Hepatocyte (in vitro differentiated cells): Measurements from ENCODE around the gene ASTN2. TPM values are rescaled to one million over a fixed set of nuclear protein-coding genes. Genes with fewer than 3 reads are reported as not detected.

ENCODE experiments used
- DNase-seq: peaks from one replicate; pipeline ENCODE4 v3.0.0-alpha.2; 2016; ENCODE audit warnings: low spot score
- H2AFZ ChIP-seq: fragments of 200-600 bp; sonication (generic); 2 replicates; pipeline ENCODE4 v1.6.0; 2016; ENCODE audit warnings: antibody characterized with exemption, mild to moderate bottlenecking
- H3K27ac ChIP-seq: fragments of 200-600 bp; sonication (generic); 2 replicates; pipeline ENCODE4 v1.5.1; 2016; ENCODE audit warnings: mild to moderate bottlenecking
- H3K27me3 ChIP-seq: fragments of 200-600 bp; sonication (generic); 2 replicates; pipeline ENCODE4 v1.6.1; 2016
- H3K36me3 ChIP-seq: fragments of 200-600 bp; sonication (generic); replicated peaks from 2 replicates; pipeline ENCODE4 v1.5.1; 2016; ENCODE audit warnings: low read depth; ENCODE audit not compliant: insufficient read depth
- H3K4me1 ChIP-seq: fragments of 200-600 bp; sonication (generic); 2 replicates; pipeline ENCODE4 v1.5.1; 2016; ENCODE audit warnings: mild to moderate bottlenecking, moderate library complexity; ENCODE audit not compliant: insufficient read depth
- H3K4me2 ChIP-seq: fragments of 200-600 bp; sonication (generic); 2 replicates; pipeline ENCODE4 v1.6.0; 2016
- H3K4me3 ChIP-seq: fragments of 200-600 bp; sonication (generic); 2 replicates; pipeline ENCODE4 v1.5.1; 2016; ENCODE audit warnings: mild to moderate bottlenecking
- H3K79me2 ChIP-seq: fragments of 200-600 bp; sonication (generic); 2 replicates; pipeline ENCODE4 v1.6.0; 2017; ENCODE audit warnings: mild to moderate bottlenecking
- H3K9me2 ChIP-seq: fragments of 200-600 bp; sonication (generic); replicated peaks from 2 replicates; pipeline ENCODE4 v1.6.0; 2017; ENCODE audit warnings: mild to moderate bottlenecking; ENCODE audit not compliant: insufficient read depth
- H3K9me3 ChIP-seq: fragments of 200-600 bp; sonication (generic); 2 replicates; pipeline ENCODE4 v1.5.1; 2016; ENCODE audit warnings: low read depth, mild to moderate bottlenecking
- H4K20me1 ChIP-seq: fragments of 200-600 bp; sonication (generic); 2 replicates; pipeline ENCODE4 v1.6.0; 2016; ENCODE audit warnings: mild to moderate bottlenecking; ENCODE audit not compliant: insufficient read depth, poor library complexity, severe bottlenecking
- CTCF ChIP-seq: fragments of 200-600 bp; sonication (generic); IDR thresholded peaks from 2 replicates; pipeline ENCODE4 v1.5.1; 2016; ENCODE audit warnings: antibody characterized with exemption, mild to moderate bottlenecking; ENCODE audit not compliant: poor library complexity
- EZH2 ChIP-seq: fragments of 200-600 bp; sonication (generic); IDR thresholded peaks from 2 replicates; pipeline ENCODE4 v1.6.1; 2016; ENCODE audit warnings: antibody characterized with exemption, mild to moderate bottlenecking, borderline replicate concordance
- EZH2phosphoT487 ChIP-seq: fragments of 200-600 bp; sonication (generic); IDR thresholded peaks from one replicate; pipeline ENCODE4 v1.6.1; 2018; ENCODE audit warnings: antibody characterized with exemption, mild to moderate bottlenecking, low read depth, moderate library complexity; ENCODE audit not compliant: unreplicated experiment, severe bottlenecking
- WGBS: methylation state at CpG from one replicate; pipeline ENCODE4 v1.1.6; 2016; ENCODE audit warnings: low lambda C conversion rate; ENCODE audit errors: missing lambda C conversion rate; 5-methylcytosine and 5-hydroxymethylcytosine counted together
- polyA plus RNA-seq: library from polyadenylated mRNA; unstranded; fragments of >200 nt; fragmentation: Nextera tagmentation; extraction: Ambion mirVana; gene quantifications from 2 replicates; pipeline ENCODE4 v1.2.1, GENCODE V29; 2016
- total RNA-seq: library from RNA; depleted of rRNA; stranded (reverse); fragments of >200 nt; gene quantifications from 2 replicates; pipeline ENCODE4 v1.2.3, GENCODE V29; 2014

The ASTN2 gene
- total and polyA plus RNA-seq, 2 experiments from 2014 or later: 6.4 to 8.4 TPM

- Histone ChIP-seq H3K27ac (no peak overlapping the region), H3K36me3 (no peaks in the 10 kb centered on the region), H3K4me1 (no peaks in the 10 kb centered on the region), H3K27me3 (no peaks in the 10 kb centered on the region), H3K79me2 (no peaks in the 10 kb centered on the region), H3K4me3 (no peak overlapping the region), H3K4me2 (no peak overlapping the region), H2AFZ (no peak overlapping the region), H3K9me2 (no peaks in the 10 kb centered on the region), H3K9me3 (no peaks in the 10 kb centered on the region), H4K20me1 (no peaks in the 10 kb centered on the region)
- TF ChIP-seq CTCF (no peak), EZH2phosphoT487 (no peak), EZH2 (no peak)
- no peak for DNase-seq
- 29% methylated on average over 3 of the region's 3 CpGs for WGBS
Measured at GRCh38 chr9:117211280-117211679, 203.6 kb downstream of the ASTN2 start.

GRCh38 chr9:117205806-117206205 lies 209.1 kb downstream of the ASTN2 start:
- Histone ChIP-seq H3K4me1 (no peaks in the 10 kb centered on the region), H3K9me3 (no peaks in the 10 kb centered on the region), H3K36me3 (no peaks in the 10 kb centered on the region), H3K9me2 (no peaks in the 10 kb centered on the region), H3K27me3 (no peaks in the 10 kb centered on the region), H3K27ac (no peak overlapping the region), H2AFZ (no peak overlapping the region), H4K20me1 (no peaks in the 10 kb centered on the region), H3K4me2 (no peak overlapping the region), H3K4me3 (no peak overlapping the region), H3K79me2 (no peaks in the 10 kb centered on the region)
- TF ChIP-seq EZH2: no peak
- no peak for DNase-seq
- 44% methylated on average over 4 of the region's 4 CpGs for WGBS

- TF ChIP-seq EZH2phosphoT487 (no peak), EZH2 (no peak), CTCF (no peak)
- no peak for DNase-seq
- no peaks in the 10 kb centered on the region for H3K27me3 ChIP-seq
- H3K4me2 ChIP-seq: no peak overlapping the region
- H3K4me1 ChIP-seq: no peaks in the 10 kb centered on the region
- H3K79me2 ChIP-seq: no peaks in the 10 kb centered on the region
- H2AFZ ChIP-seq: no peak overlapping the region
- H3K36me3 ChIP-seq: no peaks in the 10 kb centered on the region
- no peaks in the 10 kb centered on the region for H4K20me1 ChIP-seq
- WGBS: 84% methylated on average over 1 of the region's 1 CpG
- H3K9me3 ChIP-seq: no peaks in the 10 kb centered on the region
- no peaks in the 10 kb centered on the region for H3K9me2 ChIP-seq
- H3K27ac ChIP-seq: no peak overlapping the region
- no peak overlapping the region for H3K4me3 ChIP-seq
Measured at GRCh38 chr9:117204971-117205370, 209.9 kb downstream of the ASTN2 start.

GRCh38 chr9:117191504-117192261 lies 223.2 kb downstream of the ASTN2 start:
- Histone ChIP-seq H3K4me1 (no peaks in the 10 kb centered on the region), H3K36me3 (no peaks in the 10 kb centered on the region), H3K27me3 (no peaks in the 10 kb centered on the region), H3K4me3 (no peak overlapping the region), H4K20me1 (no peaks in the 10 kb centered on the region), H3K79me2 (no peaks in the 10 kb centered on the region), H3K9me2 (no peaks in the 10 kb centered on the region), H2AFZ (no peak overlapping the region), H3K4me2 (peak overlapping the region; percentile 51), H3K9me3 (no peaks in the 10 kb centered on the region), H3K27ac (no peak overlapping the region)
- DNase-seq: peak; percentile 23
- no peak for TF ChIP-seq CTCF
- TF ChIP-seq EZH2phosphoT487: no peak
- TF ChIP-seq EZH2: no peak
- WGBS: 52% methylated on average over 5 of the region's 5 CpGs
